Activated CD4-positive, alpha-beta T cell treated with anti-CD3 and anti-CD28 coated beads, Interleukin-2, amount 50 U/mL, for 16 hours (primary cell): ENCODE data around the gene THEM4.
"Not testable (repeated sequence)": the region's sequence is repeated elsewhere in the genome, so short reads cannot be mapped to it uniquely, and the experiment has no call there.

Experiments
- DNase-seq: peaks from one replicate; pipeline ENCODE4 v3.0.0-alpha.2; 2020

THEM4 gene

GRCh38 chr1:151892190-151892589 is 17.1 kb downstream of the THEM4 start:
- no peak for DNase-seq

GRCh38 chr1:151891512-151891911 is 17.8 kb downstream of the THEM4 start:
- DNase-seq, result no peak

- peak; percentile 25 for DNase-seq
These were observed 20.2 kb downstream of the THEM4 start for GRCh38 chr1:151888972-151889570.

- no peak for DNase-seq
These were observed 22.3 kb downstream of the THEM4 start for GRCh38 chr1:151887028-151887427.

DNA sequence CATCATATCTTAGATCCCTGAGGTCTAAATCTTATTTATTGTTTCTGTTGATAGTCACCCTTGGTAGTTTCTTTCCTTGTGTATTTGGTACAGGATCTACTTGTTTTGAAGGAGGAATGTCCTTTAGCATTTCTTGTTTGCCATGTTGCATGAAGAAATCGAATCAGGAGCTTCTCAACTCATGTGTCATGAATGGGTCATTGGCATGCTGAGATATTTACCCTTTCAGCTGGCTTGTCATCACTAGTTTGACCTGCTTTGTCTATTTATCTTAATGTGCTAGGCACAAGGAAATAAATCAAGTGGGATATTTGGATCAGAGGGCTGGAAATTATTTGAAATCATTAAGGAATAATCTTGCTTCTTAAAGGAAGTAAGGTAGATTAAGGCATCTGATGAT is 23.8 kb downstream of the THEM4 start:
- no peak for DNase-seq

GRCh38 chr1:151884879-151885278 is 24.4 kb downstream of the THEM4 start:
- not testable (repeated sequence) for DNase-seq

- DNase-seq, result not testable (repeated sequence)
These were observed 24.9 kb downstream of the THEM4 start for GRCh38 chr1:151884445-151884844.

GRCh38 chr1:151883898-151884297 is 25.4 kb downstream of the THEM4 start:
- not testable (repeated sequence) for DNase-seq

DNA sequence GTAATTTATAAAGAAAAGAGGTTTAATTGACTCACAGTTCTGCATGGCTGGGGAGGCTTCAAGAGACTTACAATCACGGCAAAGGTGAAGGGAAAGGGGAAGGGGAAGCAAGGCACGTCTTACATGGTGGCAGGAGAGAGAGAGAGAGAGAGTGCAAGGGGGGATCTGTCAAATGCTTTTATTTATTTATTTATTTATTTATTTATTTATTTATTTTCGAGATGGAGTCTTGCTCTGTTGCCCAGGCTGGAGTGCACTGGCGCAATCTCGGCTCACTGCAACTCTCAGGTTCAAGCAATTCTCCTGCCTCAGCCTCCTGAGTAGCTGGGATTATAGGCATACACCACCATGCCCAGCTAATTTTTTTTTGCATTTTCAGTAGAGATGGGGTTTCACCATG is 26.4 kb downstream of the THEM4 start:
- not testable (repeated sequence) for DNase-seq

GRCh38 chr1:151882466-151882865 is 26.8 kb downstream of the THEM4 start:
- DNase-seq, result no peak

DNA sequence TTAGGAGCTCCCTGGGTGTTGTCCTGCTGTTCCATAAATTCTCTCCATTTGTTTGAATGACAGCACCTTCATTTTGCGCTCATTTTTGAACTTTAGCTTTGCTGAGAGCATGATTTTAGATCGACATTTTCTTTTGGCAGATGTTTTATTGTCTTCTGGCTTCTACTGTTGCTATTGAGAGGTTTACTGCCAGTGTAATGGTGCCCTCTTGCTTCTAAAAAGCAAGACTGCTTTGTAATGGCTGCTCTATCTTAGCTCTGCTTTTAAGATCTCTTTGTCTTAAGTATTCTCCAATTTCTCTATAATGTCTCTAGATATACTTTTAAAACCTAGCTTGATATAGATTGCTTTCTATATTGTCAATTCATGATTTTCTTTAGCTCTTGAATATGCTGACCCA is 27.8 kb downstream of the THEM4 start:
- no peak for DNase-seq

DNA sequence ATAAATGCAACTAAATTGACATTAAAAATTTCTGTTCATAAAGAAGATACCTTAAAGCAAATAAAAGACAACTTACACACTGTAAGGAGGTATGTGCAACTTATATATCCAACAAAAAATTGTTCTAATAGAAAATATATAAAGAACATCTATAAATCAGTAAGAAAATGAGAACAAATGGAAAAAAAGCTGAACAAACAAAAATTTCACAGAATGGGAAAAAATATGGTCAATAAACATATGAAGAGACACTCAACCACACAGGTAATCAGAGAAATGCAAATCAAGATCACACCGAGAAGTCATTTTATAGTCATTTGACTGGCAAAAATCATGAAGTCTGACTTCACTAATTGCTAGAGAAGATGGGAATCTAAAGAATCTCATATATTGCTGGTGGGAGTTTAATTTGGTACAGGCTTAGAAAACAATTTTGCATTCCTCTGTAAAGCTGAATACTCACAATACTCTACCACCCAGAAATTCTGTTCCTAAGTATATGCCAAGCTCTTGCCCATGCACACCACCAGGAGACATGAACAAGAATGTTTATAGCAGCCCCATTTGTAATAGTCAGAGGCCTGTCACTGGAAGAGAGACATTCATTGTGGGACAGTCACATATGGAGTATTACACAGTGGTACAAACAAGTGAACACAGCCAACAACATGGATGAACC is 33.8 kb downstream of the THEM4 start:
- DNase-seq, result no peak

DNA sequence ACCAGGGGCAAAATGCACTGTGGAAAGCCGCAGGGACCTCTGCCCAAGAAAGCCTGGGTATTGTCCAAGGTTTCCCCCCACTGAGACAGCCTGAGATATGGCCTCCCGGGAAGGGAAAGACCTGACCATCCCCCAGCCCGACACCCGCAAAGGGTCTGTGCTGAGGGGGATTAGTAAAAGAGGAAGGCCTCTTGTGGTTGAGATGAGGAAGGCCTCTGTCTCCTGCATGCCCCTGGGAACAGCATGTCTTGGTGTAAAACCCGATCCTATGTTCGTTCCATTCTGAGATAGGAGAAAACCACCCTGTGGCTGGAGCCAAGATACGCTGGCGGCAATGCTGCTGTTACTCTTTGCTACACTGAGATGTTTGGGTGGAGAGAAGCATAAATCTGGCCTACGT is 36.5 kb downstream of the THEM4 start:
- not testable (repeated sequence) for DNase-seq

GRCh38 chr1:151871284-151872030 is 37.9 kb downstream of the THEM4 start:
- DNase-seq, result no peak

- DNase-seq, result no peak
These were observed 40.8 kb downstream of the THEM4 start for GRCh38 chr1:151868486-151868885.

DNA sequence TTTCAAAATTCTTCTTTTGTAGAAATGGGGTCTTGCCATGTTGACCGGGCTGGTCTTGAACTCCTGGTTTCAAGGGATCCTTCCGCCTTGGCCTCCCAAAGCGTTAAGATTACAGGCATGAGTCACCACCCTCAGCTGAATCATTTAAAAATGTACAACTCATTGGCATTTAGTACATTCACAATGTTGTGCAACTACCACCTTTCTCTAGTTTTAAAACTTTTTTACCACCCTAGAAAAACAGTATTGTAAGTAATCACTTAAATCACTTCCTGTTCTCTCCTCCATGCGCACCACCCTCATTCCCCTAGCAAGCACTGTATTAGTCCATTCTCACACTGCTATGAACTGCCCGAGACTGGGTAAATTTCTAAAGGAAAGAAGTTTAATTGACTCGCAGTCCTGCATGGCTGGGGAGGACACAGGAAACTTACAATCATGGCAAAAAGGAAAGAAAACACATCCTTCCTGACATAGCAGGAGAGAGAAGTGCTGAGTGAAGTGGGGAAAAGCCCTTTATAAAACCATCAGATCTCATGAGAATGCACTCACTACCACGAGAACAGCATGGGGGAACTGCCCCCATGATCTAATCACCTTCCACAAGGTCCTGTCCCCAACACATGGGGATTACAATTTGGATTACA is 41.4 kb downstream of the THEM4 start:
- peak; percentile 14 for DNase-seq

DNA sequence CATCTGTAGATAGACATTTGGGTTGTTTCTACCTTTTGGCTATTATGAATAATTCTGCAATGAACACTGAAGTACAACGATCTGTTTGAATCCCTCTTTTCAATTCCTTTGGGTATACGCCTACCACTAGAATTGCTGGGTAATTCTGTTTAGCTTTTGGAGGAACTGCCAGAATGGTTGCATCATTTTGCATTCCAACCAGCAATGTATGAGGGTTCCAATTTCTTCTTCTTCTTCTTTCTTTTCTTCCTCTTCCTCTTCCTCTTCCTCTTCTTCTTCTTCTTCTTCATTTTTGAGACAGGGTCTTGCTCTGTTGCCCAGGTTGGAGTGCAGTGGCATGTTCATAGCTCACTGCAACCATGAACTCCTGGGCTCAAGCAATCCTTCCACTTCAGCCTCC is 42.0 kb downstream of the THEM4 start:
- no peak for DNase-seq

DNA sequence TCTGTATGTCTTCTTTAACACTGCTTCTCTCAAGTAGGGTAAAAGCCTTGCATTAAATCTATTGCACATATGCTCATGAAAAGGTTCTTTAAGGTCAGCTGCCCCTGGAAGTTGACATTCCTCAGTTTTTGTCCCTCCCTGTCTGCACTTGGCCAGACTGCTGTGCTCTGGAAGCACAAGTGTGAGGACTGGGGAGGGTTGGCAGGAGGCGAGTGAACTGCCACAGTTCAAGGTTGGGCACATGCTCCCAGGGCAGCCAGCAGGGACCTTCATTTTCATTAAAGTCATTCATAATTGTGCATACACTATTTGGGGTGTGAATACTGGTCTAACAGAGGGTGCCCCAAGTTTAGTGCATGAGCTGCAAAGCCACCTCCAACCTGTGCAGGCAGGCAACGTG is 44.9 kb downstream of the THEM4 start:
- no peak for DNase-seq

- DNase-seq, result no peak
These were observed 46.7 kb downstream of the THEM4 start for GRCh38 chr1:151862604-151863003.

DNA sequence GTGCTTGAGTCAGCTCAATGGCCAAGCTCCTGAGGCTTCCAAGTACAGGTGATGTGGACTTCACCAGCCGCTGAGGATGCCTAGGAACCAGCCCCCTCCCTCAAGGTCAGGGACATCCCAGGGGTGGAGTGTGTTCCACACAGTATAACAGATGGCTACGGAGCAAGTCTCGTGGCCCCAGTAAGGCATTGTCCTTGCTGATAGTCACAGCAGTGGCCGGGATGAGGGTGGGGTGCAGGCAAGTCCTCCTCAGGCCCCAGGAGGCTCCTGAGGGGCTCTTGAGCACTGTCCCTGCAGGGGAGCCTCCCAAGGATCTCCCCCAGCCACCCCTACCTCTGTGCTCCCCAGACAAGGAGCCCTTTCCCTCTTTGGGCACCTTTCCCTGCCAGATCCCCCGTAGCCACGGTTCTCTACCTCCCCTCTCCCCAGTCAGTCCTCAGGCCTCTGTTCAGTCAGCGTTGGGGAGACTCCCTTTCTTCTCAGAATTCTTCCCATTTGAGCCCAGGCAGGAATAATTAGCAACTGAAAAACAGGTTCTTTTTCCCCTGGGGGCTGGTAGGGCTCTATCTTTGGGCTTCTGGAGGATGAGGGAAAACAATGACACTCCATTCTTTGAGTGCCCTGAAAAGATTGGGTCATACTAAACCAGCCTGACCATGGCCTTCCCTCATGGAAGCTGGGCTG is 48.7 kb downstream of the THEM4 start:
- no peak for DNase-seq

GRCh38 chr1:151859891-151860293 is 49.4 kb downstream of the THEM4 start:
- DNase-seq, result no peak

- no peak for DNase-seq
These were observed 50.2 kb downstream of the THEM4 start for GRCh38 chr1:151858886-151859665.
